ENCODE measurements around the gene ACSM5.

DNA sequence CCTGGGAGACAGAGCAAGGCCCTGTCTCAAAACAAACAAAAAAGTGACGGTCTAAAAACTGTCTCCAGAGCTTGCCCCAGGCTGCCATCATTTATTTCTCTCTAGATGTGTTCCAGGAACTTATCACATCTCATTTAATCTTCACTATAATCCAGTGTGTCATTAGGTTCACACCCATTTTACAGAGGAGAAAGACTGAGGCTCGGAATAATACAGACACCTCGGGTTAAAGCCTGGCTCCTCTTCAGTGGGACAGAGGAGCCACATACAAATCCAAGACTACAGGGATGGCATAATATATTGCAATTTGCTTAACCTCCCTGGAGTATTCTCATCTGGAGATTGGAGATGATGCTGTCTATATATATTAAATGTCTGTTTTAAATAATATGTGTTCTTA, 10.7 kb upstream of the ACSM5 start:
- TF ChIP-seq, protein P1, sequence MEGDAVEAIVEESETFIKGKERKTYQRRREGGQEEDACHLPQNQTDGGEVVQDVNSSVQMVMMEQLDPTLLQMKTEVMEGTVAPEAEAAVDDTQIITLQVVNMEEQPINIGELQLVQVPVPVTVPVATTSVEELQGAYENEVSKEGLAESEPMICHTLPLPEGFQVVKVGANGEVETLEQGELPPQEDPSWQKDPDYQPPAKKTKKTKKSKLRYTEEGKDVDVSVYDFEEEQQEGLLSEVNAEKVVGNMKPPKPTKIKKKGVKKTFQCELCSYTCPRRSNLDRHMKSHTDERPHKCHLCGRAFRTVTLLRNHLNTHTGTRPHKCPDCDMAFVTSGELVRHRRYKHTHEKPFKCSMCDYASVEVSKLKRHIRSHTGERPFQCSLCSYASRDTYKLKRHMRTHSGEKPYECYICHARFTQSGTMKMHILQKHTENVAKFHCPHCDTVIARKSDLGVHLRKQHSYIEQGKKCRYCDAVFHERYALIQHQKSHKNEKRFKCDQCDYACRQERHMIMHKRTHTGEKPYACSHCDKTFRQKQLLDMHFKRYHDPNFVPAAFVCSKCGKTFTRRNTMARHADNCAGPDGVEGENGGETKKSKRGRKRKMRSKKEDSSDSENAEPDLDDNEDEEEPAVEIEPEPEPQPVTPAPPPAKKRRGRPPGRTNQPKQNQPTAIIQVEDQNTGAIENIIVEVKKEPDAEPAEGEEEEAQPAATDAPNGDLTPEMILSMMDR (IDR thresholded peaks at IDR 0.05) = no peak
- TF ChIP-seq POLR2A (IDR thresholded peaks at IDR 0.05) (no peak), POLR2AphosphoS5 (IDR thresholded peaks at IDR 0.05) (no peak), EP300 (IDR thresholded peaks at IDR 0.05) (no peak)
